ENCODE data around the gene IL17RB.

IL17RB gene

GRCh38 chr3:53813876-53814275 lies 32.5 kb upstream of the IL17RB start:
- Histone ChIP-seq H2BK120ac (ENCODE audit: low read depth, low read length) (no peak overlapping the region), H2AFZ (ENCODE audit: low read length) (no peak overlapping the region), H2AK5ac (ENCODE audit: low read depth, low read length) (no peak overlapping the region), H3K27ac (replicated peaks; ENCODE audit: low read length) (no peak overlapping the region), H3K9me3 (replicated peaks in 1 of 2; ENCODE audit: control insufficient read depth in 2 of 2, insufficient read depth in 1 of 2, low read depth in 1 of 2, low read length in 2 of 2) (no peaks in the 10 kb centered on the region), H3K4ac (ENCODE audit: low read length) (no peak overlapping the region), H4K91ac (ENCODE audit: low read depth, low read length, poor library complexity) (no peak overlapping the region), H3K14ac (ENCODE audit: low read length) (no peak overlapping the region), H3K27me3 (ENCODE audit: control insufficient read depth in 3 of 3, insufficient read depth in 3 of 3, low read depth in 1 of 3, low read length in 3 of 3) (no peaks in the 10 kb centered on the region), H2BK5ac (ENCODE audit: low read length) (no peak overlapping the region), H3K4me2 (ENCODE audit: insufficient read depth, low read length, poor library complexity, severe bottlenecking) (no peak overlapping the region), H3K4me1 (ENCODE audit: control insufficient read depth in 2 of 2, insufficient read depth in 1 of 2, low read depth in 1 of 2, low read length in 2 of 2) (no peaks in the 10 kb centered on the region), H3K4me3 (ENCODE audit: low read length in 2 of 2) (no peak overlapping the region), H2BK12ac (ENCODE audit: low read length) (no peak overlapping the region), H3K23ac (ENCODE audit: low read depth, low read length, poor library complexity) (no peak overlapping the region), H4K8ac (ENCODE audit: low read depth, low read length) (no peak overlapping the region), H2BK15ac (ENCODE audit: low read length) (no peak overlapping the region), H3K36me3 (replicated peaks in 1 of 2; ENCODE audit: control insufficient read depth in 2 of 2, insufficient read depth in 2 of 2, low read length in 2 of 2) (peaks cover 4 to 20% of the 10 kb centered on the region in 2 donors), H3K79me1 (ENCODE audit: low read depth, low read length) (no peaks in the 10 kb centered on the region), H3K18ac (ENCODE audit: low read length) (no peak overlapping the region), H3K9ac (ENCODE audit: low read depth, low read length, poor library complexity) (peak overlapping the region; percentile 25)
- WGBS, 2 donors (ENCODE audit: extremely low coverage in 2 of 2, insufficient read length in 2 of 2, insufficient replicate concordance in 1 of 2) = no CpG with 5 or more reads among the region's 10 CpGs
- no peak for DNase-seq (ENCODE audit: low spot score)

GRCh38 chr3:53815067-53815466 lies 31.3 kb upstream of the IL17RB start:
- no peaks in the 10 kb centered on the region for H3K27me3 ChIP-seq (ENCODE audit: control insufficient read depth in 3 of 3, insufficient read depth in 3 of 3, low read depth in 1 of 3, low read length in 3 of 3)
- no peak overlapping the region for H3K4me2 ChIP-seq (ENCODE audit: insufficient read depth, low read length, poor library complexity, severe bottlenecking)
- no peak overlapping the region for H2AK5ac ChIP-seq (ENCODE audit: low read depth, low read length)
- H3K4me3 ChIP-seq (ENCODE audit: low read length in 2 of 2) = no peak overlapping the region
- H2BK5ac ChIP-seq (ENCODE audit: low read length) = no peak overlapping the region
- no peak overlapping the region for H2AFZ ChIP-seq (ENCODE audit: low read length)
- no peak overlapping the region for H4K91ac ChIP-seq (ENCODE audit: low read depth, low read length, poor library complexity)
- H3K9me3 ChIP-seq (replicated peaks in 1 of 2; ENCODE audit: control insufficient read depth in 2 of 2, insufficient read depth in 1 of 2, low read depth in 1 of 2, low read length in 2 of 2) = no peaks in the 10 kb centered on the region
- H3K9ac ChIP-seq (ENCODE audit: low read depth, low read length, poor library complexity) = no peak overlapping the region
- H3K18ac ChIP-seq (ENCODE audit: low read length) = no peak overlapping the region
- no peak overlapping the region for H2BK120ac ChIP-seq (ENCODE audit: low read depth, low read length)
- WGBS, 2 donors (ENCODE audit: extremely low coverage in 2 of 2, insufficient read length in 2 of 2, insufficient replicate concordance in 1 of 2) = no CpG with 5 or more reads among the region's 4 CpGs
- H3K4me1 ChIP-seq (ENCODE audit: control insufficient read depth in 2 of 2, insufficient read depth in 1 of 2, low read depth in 1 of 2, low read length in 2 of 2) = no peaks in the 10 kb centered on the region
- H3K79me1 ChIP-seq (ENCODE audit: low read depth, low read length) = no peaks in the 10 kb centered on the region
- H3K36me3 ChIP-seq (replicated peaks in 1 of 2; ENCODE audit: control insufficient read depth in 2 of 2, insufficient read depth in 2 of 2, low read length in 2 of 2) = peaks cover 5 to 31% of the 10 kb centered on the region in 2 donors
- H2BK15ac ChIP-seq (ENCODE audit: low read length) = no peak overlapping the region
- no peak overlapping the region for H4K8ac ChIP-seq (ENCODE audit: low read depth, low read length)
- H3K14ac ChIP-seq (ENCODE audit: low read length) = no peak overlapping the region
- DNase-seq (ENCODE audit: low spot score) = no peak
- no peak overlapping the region for H3K23ac ChIP-seq (ENCODE audit: low read depth, low read length, poor library complexity)
- no peak overlapping the region for H3K4ac ChIP-seq (ENCODE audit: low read length)
- no peak overlapping the region for H2BK12ac ChIP-seq (ENCODE audit: low read length)
- no peak overlapping the region for H3K27ac ChIP-seq (replicated peaks; ENCODE audit: low read length)

GRCh38 chr3:53815651-53816050 lies 30.7 kb upstream of the IL17RB start:
- Histone ChIP-seq H3K27ac (replicated peaks; ENCODE audit: low read length) (no peak overlapping the region), H3K36me3 (replicated peaks in 1 of 2; ENCODE audit: control insufficient read depth in 2 of 2, insufficient read depth in 2 of 2, low read length in 2 of 2) (peaks cover 7 to 33% of the 10 kb centered on the region in 2 donors), H3K23ac (ENCODE audit: low read depth, low read length, poor library complexity) (no peak overlapping the region), H3K79me1 (ENCODE audit: low read depth, low read length) (no peaks in the 10 kb centered on the region), H2AFZ (ENCODE audit: low read length) (no peak overlapping the region), H2BK12ac (ENCODE audit: low read length) (no peak overlapping the region), H2BK15ac (ENCODE audit: low read length) (no peak overlapping the region), H3K18ac (ENCODE audit: low read length) (no peak overlapping the region), H3K9me3 (replicated peaks in 1 of 2; ENCODE audit: control insufficient read depth in 2 of 2, insufficient read depth in 1 of 2, low read depth in 1 of 2, low read length in 2 of 2) (no peaks in the 10 kb centered on the region), H2BK5ac (ENCODE audit: low read length) (no peak overlapping the region), H3K14ac (ENCODE audit: low read length) (no peak overlapping the region), H4K91ac (ENCODE audit: low read depth, low read length, poor library complexity) (no peak overlapping the region), H3K4ac (ENCODE audit: low read length) (no peak overlapping the region), H3K4me3 (ENCODE audit: low read length in 2 of 2) (no peak overlapping the region), H2AK5ac (ENCODE audit: low read depth, low read length) (no peak overlapping the region), H3K4me2 (ENCODE audit: insufficient read depth, low read length, poor library complexity, severe bottlenecking) (no peak overlapping the region), H4K8ac (ENCODE audit: low read depth, low read length) (no peak overlapping the region), H3K9ac (ENCODE audit: low read depth, low read length, poor library complexity) (no peak overlapping the region), H3K27me3 (ENCODE audit: control insufficient read depth in 3 of 3, insufficient read depth in 3 of 3, low read depth in 1 of 3, low read length in 3 of 3) (no peaks in the 10 kb centered on the region), H2BK120ac (ENCODE audit: low read depth, low read length) (no peak overlapping the region), H3K4me1 (ENCODE audit: control insufficient read depth in 2 of 2, insufficient read depth in 1 of 2, low read depth in 1 of 2, low read length in 2 of 2) (no peaks in the 10 kb centered on the region)
- WGBS, 2 donors (ENCODE audit: extremely low coverage in 2 of 2, insufficient read length in 2 of 2, insufficient replicate concordance in 1 of 2) = no CpG with 5 or more reads among the region's 7 CpGs
- DNase-seq (ENCODE audit: low spot score) = no peak

DNA sequence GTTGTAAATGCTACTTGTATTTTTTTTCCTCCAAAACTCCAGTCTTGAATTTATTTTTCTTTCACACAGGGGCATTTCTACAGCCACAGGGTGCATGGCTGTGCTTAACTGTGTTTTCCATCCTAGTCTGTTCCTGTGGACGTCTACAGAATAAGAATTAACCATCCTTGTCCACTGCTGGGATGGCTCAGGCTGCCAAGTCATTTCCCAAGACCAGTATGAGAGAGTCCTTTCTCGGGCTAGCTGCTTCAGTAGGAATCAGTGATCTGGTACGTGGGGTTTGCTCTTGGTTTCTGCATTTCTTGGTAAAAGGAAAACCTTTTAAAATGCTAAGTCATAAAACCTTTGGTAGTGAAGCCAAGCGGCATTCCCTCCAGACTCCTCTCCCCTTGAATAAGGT lies 29.9 kb upstream of the IL17RB start:
- no peak for DNase-seq (ENCODE audit: low spot score)
- H4K91ac ChIP-seq (ENCODE audit: low read depth, low read length, poor library complexity) = no peak overlapping the region

More for the DNA sequence above, 29.9 kb upstream of the IL17RB start:
- Histone ChIP-seq H3K4me2 (ENCODE audit: insufficient read depth, low read length, poor library complexity, severe bottlenecking) (no peak overlapping the region), H3K36me3 (replicated peaks in 1 of 2; ENCODE audit: control insufficient read depth in 2 of 2, insufficient read depth in 2 of 2, low read length in 2 of 2) (peaks cover 7 to 33% of the 10 kb centered on the region in 2 donors), H2AK5ac (ENCODE audit: low read depth, low read length) (no peak overlapping the region), H3K4ac (ENCODE audit: low read length) (no peak overlapping the region), H3K79me1 (ENCODE audit: low read depth, low read length) (no peaks in the 10 kb centered on the region), H2BK15ac (ENCODE audit: low read length) (no peak overlapping the region), H2BK120ac (ENCODE audit: low read depth, low read length) (no peak overlapping the region), H3K4me1 (ENCODE audit: control insufficient read depth in 2 of 2, insufficient read depth in 1 of 2, low read depth in 1 of 2, low read length in 2 of 2) (no peaks in the 10 kb centered on the region), H2AFZ (ENCODE audit: low read length) (no peak overlapping the region), H3K23ac (ENCODE audit: low read depth, low read length, poor library complexity) (no peak overlapping the region), H3K27me3 (ENCODE audit: control insufficient read depth in 3 of 3, insufficient read depth in 3 of 3, low read depth in 1 of 3, low read length in 3 of 3) (no peaks in the 10 kb centered on the region), H3K9me3 (replicated peaks in 1 of 2; ENCODE audit: control insufficient read depth in 2 of 2, insufficient read depth in 1 of 2, low read depth in 1 of 2, low read length in 2 of 2) (no peaks in the 10 kb centered on the region), H3K18ac (ENCODE audit: low read length) (no peak overlapping the region), H3K4me3 (ENCODE audit: low read length in 2 of 2) (no peak overlapping the region), H3K27ac (replicated peaks; ENCODE audit: low read length) (no peak overlapping the region), H3K9ac (ENCODE audit: low read depth, low read length, poor library complexity) (no peak overlapping the region), H2BK5ac (ENCODE audit: low read length) (no peak overlapping the region), H2BK12ac (ENCODE audit: low read length) (no peak overlapping the region), H3K14ac (ENCODE audit: low read length) (no peak overlapping the region), H4K8ac (ENCODE audit: low read depth, low read length) (no peak overlapping the region)
- no CpG with 5 or more reads among the region's 4 CpGs for WGBS, 2 donors (ENCODE audit: extremely low coverage in 2 of 2, insufficient read length in 2 of 2, insufficient replicate concordance in 1 of 2)
